AG04449 (cell line): Measurements from ENCODE around the gene SMTNL1.

ENCODE experiments used
- CTCF ChIA-PET: fragments of 350-600 bp; formaldehyde crosslinking; extraction: SDS; loops from one replicate; lab custom pipeline; 2021; ENCODE audit warnings: antibody characterized with exemption; lab: Yijun Ruan, JAX
- POLR2A ChIA-PET: fragments of 400-600, 350-600 bp; formaldehyde crosslinking; extraction: SDS; loops from one replicate; lab custom pipeline; 2020; ENCODE audit warnings: antibody characterized with exemption, inconsistent platforms; lab: Yijun Ruan, JAX
- DNase-seq: peaks from one replicate; pipeline ENCODE4 v3.0.0-alpha.2; 2010; ENCODE audit warnings: low read depth, low spot score
- H3K4me3 ChIP-seq: 2 replicates; pipeline ENCODE4 v1.5.1; 2011; ENCODE audit warnings: low read depth, mild to moderate bottlenecking, control low read depth, low read length
- CTCF ChIP-seq: IDR thresholded peaks from one replicate; pipeline ENCODE4 v1.5.1; 2011; ENCODE audit warnings: mild to moderate bottlenecking, moderate library complexity, low read length, control low read depth, inconsistent platforms; ENCODE audit not compliant: insufficient read depth; ENCODE audit errors: missing control alignments

Gene SMTNL1

DNA sequence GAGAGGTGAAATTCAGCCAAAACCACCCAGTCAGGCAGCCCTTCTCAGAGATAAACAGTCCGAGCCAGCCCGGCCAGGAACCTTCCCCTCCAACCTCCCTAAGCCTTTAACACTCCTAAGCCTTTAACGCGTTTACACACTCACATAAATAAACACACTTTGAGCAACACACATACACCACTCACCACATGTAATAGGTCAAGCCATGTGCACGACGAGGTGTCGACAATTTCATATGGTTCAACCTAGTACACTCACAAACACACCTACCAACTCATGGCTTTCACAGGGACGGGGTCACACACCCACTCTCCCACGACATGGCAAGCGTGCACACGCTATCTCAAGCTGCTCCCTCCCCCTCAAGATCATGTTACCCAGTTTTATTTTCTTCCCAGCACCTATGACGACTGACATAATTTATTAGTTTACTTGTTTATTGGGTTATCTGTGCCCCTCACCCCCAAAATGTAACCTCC, 37.4 kb upstream of the SMTNL1 start:
- peak overlapping the region; percentile 45 for H3K4me3 ChIP-seq
- no peak for DNase-seq
- TF ChIP-seq CTCF, result no peak
- POLR2A ChIA-PET, result interaction anchor here (0.8 to 1.0 kb wide), 2 partner anchors 8 to 16 kb away, joined by 3 to 4 read pairs; partner anchors contain the start of gene SLC43A1
- CTCF ChIA-PET, result interaction anchor here (1.1 to 16.8 kb wide), 4 partner anchors 6 to 21 kb away, joined by 3 to 421 read pairs (median 166); partner anchors contain the start of gene SLC43A1

- TF ChIP-seq CTCF, result no peak
- no peak for DNase-seq
- no peak overlapping the region for H3K4me3 ChIP-seq
- ChIA-PET POLR2A (interaction anchor here (1.8 kb wide), 1 partner anchor 15 kb away, joined by 4 read pairs; the partner anchor contains the start of gene SLC43A1), CTCF (interaction anchor here (1.1 to 16.8 kb wide), 4 partner anchors 6 to 42 kb away, joined by 3 to 421 read pairs (median 75); partner anchors contain the start of gene SLC43A1)
Observed at GRCh38 chr11:57500515-57500914, 36.9 kb upstream of the SMTNL1 start.

DNA sequence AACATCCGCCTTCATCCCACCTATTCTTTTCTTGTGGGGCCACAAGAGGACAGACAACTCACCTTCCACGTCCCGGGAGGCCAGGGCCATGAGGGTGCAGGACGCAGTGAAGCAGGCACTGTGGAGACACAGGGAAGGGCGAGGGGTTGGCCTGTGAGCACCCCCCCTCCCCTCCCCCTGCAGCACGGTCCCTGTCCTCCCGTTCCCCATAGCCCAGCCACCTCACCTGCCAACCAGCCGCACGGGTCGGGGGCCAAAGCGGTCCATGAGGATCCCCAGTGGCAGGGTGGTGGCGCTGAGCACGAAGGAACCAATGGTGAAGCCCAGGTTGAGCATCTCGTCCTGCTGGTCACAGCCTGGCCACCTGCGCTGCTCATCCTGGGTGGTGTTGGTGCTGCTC, 36.5 kb upstream of the SMTNL1 start:
- no peak overlapping the region for H3K4me3 ChIP-seq
- CTCF ChIA-PET, result interaction anchor here (1.2 to 16.8 kb wide), 4 partner anchors 7 to 67 kb away, joined by 3 to 421 read pairs (median 75); partner anchors contain the start of gene SLC43A1
- DNase-seq, result no peak
- TF ChIP-seq CTCF, result no peak
- POLR2A ChIA-PET, result interaction anchor here (1.8 kb wide), 1 partner anchor 15 kb away, joined by 4 read pairs; the partner anchor contains the start of gene SLC43A1

DNA sequence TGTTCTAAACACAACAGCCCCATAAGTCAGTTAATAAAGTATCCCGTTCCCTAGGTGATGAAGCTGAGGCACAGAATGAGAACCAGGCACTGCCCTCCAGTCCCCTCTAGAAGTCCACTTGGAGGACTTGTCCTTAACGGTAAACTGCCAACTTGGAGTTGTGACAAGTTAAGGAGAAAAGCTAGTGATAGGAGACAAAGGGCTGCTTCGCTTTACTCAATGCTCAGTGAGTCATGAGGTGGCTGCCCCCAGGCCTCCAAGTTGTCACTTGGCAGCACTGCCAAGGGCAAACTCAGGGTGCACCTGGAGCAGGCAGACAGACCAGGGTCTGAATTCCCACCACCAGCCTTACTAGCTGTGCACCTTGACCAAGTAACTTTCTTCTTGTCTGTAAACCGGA, 35.4 kb upstream of the SMTNL1 start:
- ChIA-PET POLR2A (interaction anchor here (1.8 kb wide), 1 partner anchor 13 kb away, joined by 4 read pairs; the partner anchor contains the start of gene SLC43A1), CTCF (interaction anchor here (1.0 to 16.8 kb wide), 9 partner anchors 8 to 66 kb away, joined by 3 to 421 read pairs (median 6); partner anchors contain the start of genes RTN4RL2 and SLC43A1)
- no peak for DNase-seq
- no peak overlapping the region for H3K4me3 ChIP-seq
- no peak for TF ChIP-seq CTCF

GRCh38 chr11:57502376-57502775, 35.0 kb upstream of the SMTNL1 start:
- CTCF ChIA-PET, result interaction anchor here (1.0 to 16.8 kb wide), 9 partner anchors 8 to 66 kb away, joined by 3 to 421 read pairs (median 6); partner anchors contain the start of genes RTN4RL2 and SLC43A1
- TF ChIP-seq CTCF, result no peak
- no peak overlapping the region for H3K4me3 ChIP-seq
- POLR2A ChIA-PET, result interaction anchor here (1.8 kb wide), 1 partner anchor 13 kb away, joined by 4 read pairs; the partner anchor contains the start of gene SLC43A1
- DNase-seq, result no peak

GRCh38 chr11:57502870-57503269, 34.5 kb upstream of the SMTNL1 start:
- CTCF ChIA-PET, result interaction anchor here (0.7 to 16.8 kb wide), 6 partner anchors 9 to 43 kb away, joined by 3 to 421 read pairs (median 6); partner anchors contain the start of genes RTN4RL2 and SLC43A1

More at GRCh38 chr11:57502870-57503269, 34.5 kb upstream of the SMTNL1 start:
- DNase-seq, result no peak
- TF ChIP-seq CTCF, result no peak
- POLR2A ChIA-PET, result no interaction called here
- H3K4me3 ChIP-seq, result no peak overlapping the region
